Measurements from ENCODE around the gene ADAMTS13. TPM values are rescaled to one million over a fixed set of nuclear protein-coding genes. Genes with fewer than 3 reads are reported as not detected.

Gene ADAMTS13
- total RNA-seq, 1 donor from 2014 or later = 2.4 TPM

- H3F3A ChIP-seq (ENCODE audit: low read depth) = peaks cover 5% of the 10 kb centered on the region
Measured at GRCh38 chr9:133474853-133475252, 52.7 kb downstream of the ADAMTS13 start.

GRCh38 chr9:133475292-133476012 is 53.3 kb downstream of the ADAMTS13 start:
- no peak overlapping the region for H3K27ac Mint-ChIP-seq
- H3K4me3 Mint-ChIP-seq = no peak overlapping the region
- TF ChIP-seq CTCF (IDR thresholded peaks at IDR 0.05) (no peak), EZH2phosphoT487 (IDR thresholded peaks at IDR 0.05) (no peak), EZH2 (IDR thresholded peaks at IDR 0.05) (no peak)
- H3K9ac ChIP-seq = no peak overlapping the region
- H3K36me3 Mint-ChIP-seq = no peaks in the 10 kb centered on the region
- no peaks in the 10 kb centered on the region for H3K36me3 ChIP-seq
- H3K4me2 ChIP-seq = no peak overlapping the region
- H3K4me3 ChIP-seq = no peak overlapping the region
- H3K4me1 ChIP-seq = peaks cover 10% of the 10 kb centered on the region
- no peaks in the 10 kb centered on the region for H3K9me3 ChIP-seq (ENCODE audit: low read depth)
- no peak overlapping the region for H2AFZ ChIP-seq (replicated peaks)
- peaks cover 8% of the 10 kb centered on the region for H3K27me3 Mint-ChIP-seq (ENCODE audit: insufficient read depth, low read depth)
- H3K79me2 ChIP-seq (ENCODE audit: low read depth) = peaks cover 8% of the 10 kb centered on the region
- peaks cover 6% of the 10 kb centered on the region for H3F3A ChIP-seq (ENCODE audit: low read depth)
- no peak for DNase-seq (ENCODE audit: low spot score)
- H3K9me3 Mint-ChIP-seq = no peaks in the 10 kb centered on the region
- peaks cover 4% of the 10 kb centered on the region for H3K4me1 Mint-ChIP-seq
- H4K20me1 ChIP-seq (ENCODE audit: low read depth) = peaks cover 4% of the 10 kb centered on the region
- no peak overlapping the region for H3K27ac ChIP-seq
- peaks cover 13% of the 10 kb centered on the region for H3K27me3 ChIP-seq

More at GRCh38 chr9:133474853-133475252, 52.7 kb downstream of the ADAMTS13 start:
- Histone ChIP-seq H3K4me2 (no peak overlapping the region), H3K79me2 (ENCODE audit: low read depth) (peaks cover 8% of the 10 kb centered on the region), H4K20me1 (ENCODE audit: low read depth) (peaks cover 5% of the 10 kb centered on the region), H3K9ac (no peak overlapping the region), H3K27me3 (peaks cover 7% of the 10 kb centered on the region), H3K36me3 (no peaks in the 10 kb centered on the region), H2AFZ (replicated peaks) (no peak overlapping the region), H3K4me3 (no peak overlapping the region), H3K9me3 (ENCODE audit: low read depth) (no peaks in the 10 kb centered on the region), H3K4me1 (peaks cover 10% of the 10 kb centered on the region), H3K27ac (no peak overlapping the region)
- no peak overlapping the region for H3K27ac Mint-ChIP-seq
- H3K4me3 Mint-ChIP-seq = no peak overlapping the region
- DNase-seq (ENCODE audit: low spot score) = no peak
- TF ChIP-seq CTCF (IDR thresholded peaks at IDR 0.05) (no peak), EZH2phosphoT487 (IDR thresholded peaks at IDR 0.05) (no peak), EZH2 (IDR thresholded peaks at IDR 0.05) (no peak)
- H3K4me1 Mint-ChIP-seq = peaks cover 4% of the 10 kb centered on the region
- no peaks in the 10 kb centered on the region for H3K9me3 Mint-ChIP-seq
- H3K27me3 Mint-ChIP-seq (ENCODE audit: insufficient read depth, low read depth) = peaks cover 8% of the 10 kb centered on the region
- H3K36me3 Mint-ChIP-seq = no peaks in the 10 kb centered on the region

DNA sequence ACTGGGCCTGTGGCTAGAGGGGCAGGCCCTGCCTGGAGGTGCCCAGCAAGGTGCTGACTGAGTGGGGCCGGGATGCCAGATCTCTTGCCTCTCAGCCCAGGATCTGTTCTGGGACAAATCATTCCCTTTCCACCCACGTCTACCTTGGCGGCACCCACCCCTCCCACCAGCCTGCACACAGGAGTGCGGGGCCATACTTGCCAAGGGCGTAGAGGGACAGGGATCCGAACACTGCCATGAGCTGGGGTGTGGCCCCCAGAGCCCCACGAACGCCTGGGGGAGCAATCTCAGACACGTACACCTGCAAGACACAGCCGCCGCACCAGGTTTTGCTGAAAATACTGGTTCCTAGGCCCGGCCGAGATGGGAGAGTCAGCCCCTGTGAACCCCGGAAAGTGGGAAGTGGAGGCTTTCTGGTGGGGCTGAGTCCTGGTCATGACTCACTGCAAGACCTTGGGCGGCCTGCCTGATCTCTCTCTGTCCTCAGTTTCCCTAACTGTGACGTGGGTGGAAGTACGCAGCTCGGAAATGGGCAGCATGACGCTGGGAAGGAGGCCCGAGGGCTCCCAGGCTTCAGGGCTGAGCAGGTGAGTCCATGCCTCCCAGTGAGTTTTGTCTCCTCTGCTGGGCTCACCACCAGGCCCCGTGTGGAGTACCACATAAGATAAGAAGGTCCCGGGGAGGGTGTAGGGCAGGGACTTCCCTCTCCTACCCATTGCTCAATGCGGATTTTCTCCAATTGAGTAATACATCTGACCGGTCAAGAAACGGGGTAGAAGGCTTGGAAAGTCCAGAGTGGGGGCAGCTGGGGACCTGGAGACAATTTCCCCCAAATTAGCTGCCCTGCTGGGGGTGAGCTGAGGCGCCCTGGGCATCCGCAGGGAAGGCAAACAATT is 54.1 kb downstream of the ADAMTS13 start:
- H3K4me1 Mint-ChIP-seq = peaks cover 4% of the 10 kb centered on the region
- DNase-seq (ENCODE audit: low spot score) = no peak
- H3K27me3 Mint-ChIP-seq (ENCODE audit: insufficient read depth, low read depth) = peaks cover 3% of the 10 kb centered on the region
- Histone ChIP-seq H3K4me1 (peaks cover 10% of the 10 kb centered on the region), H3K79me2 (ENCODE audit: low read depth) (peaks cover 8% of the 10 kb centered on the region), H3K27me3 (peaks cover 20% of the 10 kb centered on the region), H3K27ac (no peak overlapping the region), H3K9me3 (ENCODE audit: low read depth) (no peaks in the 10 kb centered on the region), H3K9ac (no peak overlapping the region), H3K36me3 (no peaks in the 10 kb centered on the region), H3F3A (ENCODE audit: low read depth) (peaks cover 3% of the 10 kb centered on the region), H3K4me2 (no peak overlapping the region), H3K4me3 (no peak overlapping the region), H2AFZ (replicated peaks) (no peak overlapping the region), H4K20me1 (ENCODE audit: low read depth) (no peaks in the 10 kb centered on the region)
- H3K4me3 Mint-ChIP-seq = no peak overlapping the region
- no peaks in the 10 kb centered on the region for H3K36me3 Mint-ChIP-seq
- TF ChIP-seq EZH2 (IDR thresholded peaks at IDR 0.05) = no peak
- TF ChIP-seq EZH2phosphoT487 (IDR thresholded peaks at IDR 0.05) = no peak
- no peak for TF ChIP-seq CTCF (IDR thresholded peaks at IDR 0.05)
- no peaks in the 10 kb centered on the region for H3K9me3 Mint-ChIP-seq
- no peak overlapping the region for H3K27ac Mint-ChIP-seq
